Non-pigmented ciliary epithelial cell (primary cell): ENCODE data around the gene B9D1.

Source experiments
- DNase-seq: peaks from one replicate; pipeline ENCODE4 v3.0.0-alpha.2; 2010; ENCODE audit warnings: low read depth

B9D1 gene

DNA sequence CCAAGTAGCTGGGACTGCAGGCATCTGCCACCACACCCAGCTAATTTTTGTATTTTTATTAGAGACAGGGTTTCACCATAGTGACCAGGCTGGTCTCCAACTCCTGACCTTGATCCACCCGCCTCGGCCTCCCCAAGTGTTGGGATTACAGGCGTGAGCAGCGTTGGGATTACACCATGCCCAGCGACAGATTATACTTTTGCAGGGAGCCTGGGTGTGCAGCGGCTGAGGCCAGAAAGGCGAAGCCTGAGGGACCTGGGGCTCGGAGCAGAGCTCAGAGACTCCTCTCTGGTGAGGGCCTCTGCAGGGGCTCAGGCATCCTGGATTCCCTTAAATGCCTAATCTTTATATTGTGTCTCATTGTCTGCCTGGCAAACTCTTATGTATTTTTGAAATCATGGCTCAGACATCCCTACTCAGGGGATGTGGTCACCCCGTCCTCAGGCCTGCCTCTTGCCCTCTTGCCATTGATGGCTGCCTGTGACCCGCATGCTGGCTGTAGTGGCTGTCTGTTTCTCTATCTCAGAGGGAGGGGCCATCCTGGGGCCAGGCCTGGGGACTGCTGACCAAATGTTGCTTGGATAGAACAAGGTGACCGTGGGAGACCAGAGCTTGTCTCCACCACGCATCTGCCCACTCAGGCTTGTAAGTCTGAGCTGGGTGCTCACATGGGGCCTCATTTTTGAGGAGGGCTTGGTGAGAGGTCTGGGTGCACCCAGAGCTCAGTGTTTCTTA is 42.6 kb downstream of the B9D1 start:
- no peak for DNase-seq

DNA sequence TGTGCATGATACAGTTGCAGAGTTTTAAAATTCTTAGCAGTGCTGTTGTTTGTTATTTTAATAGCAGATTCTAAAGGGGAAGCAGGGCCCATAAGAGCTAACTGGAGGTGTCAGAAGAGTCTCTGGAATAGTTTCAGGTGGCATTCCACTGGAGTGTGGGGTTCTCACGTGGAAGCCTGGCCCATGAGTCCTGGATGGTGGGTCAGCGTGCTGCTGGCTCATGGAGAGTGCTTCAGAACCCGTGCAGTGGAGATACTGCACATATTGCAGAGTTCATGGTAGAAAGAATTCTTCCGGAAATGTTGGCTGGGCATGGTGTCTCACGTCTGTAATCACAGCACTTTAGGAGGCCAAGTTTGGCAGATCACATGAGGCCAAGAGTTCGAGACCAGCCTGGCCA is 43.9 kb downstream of the B9D1 start:
- no peak for DNase-seq

DNA sequence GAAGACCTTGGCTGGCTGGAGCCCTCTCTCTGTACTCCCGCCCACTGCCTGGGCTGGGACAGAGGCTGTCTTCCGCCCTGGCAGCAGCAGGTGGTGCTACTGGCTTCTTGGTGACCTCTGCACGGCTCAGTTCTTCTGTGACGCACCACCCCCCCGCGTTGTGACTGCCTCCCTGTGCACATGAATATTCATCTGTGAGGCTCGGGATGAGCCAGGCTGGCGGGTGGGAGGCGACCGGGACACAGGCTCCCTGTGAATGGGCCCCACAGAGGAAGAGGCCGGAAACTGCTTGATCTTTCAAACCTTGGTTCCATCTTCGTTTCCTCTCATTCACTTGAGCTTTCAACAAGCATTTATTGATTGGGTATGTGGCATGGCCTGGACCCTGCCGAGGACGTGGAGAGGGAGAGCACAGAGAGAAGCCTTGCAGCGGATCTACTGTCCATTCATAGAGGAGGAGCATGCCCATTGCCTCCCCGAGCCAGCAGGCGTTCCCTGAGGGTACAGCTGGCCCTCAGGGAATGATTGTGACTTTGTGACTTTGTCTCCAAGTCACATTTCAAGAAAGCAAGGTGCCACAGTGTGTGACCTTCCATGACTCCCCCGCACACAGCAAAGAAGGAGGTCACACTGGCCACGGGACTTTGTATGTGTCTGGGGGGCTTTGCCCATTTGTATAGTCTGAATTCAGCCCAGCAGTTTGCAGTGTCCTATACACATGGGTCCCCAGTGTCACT is 45.0 kb downstream of the B9D1 start:
- DNase-seq, result peak; percentile 67

DNA sequence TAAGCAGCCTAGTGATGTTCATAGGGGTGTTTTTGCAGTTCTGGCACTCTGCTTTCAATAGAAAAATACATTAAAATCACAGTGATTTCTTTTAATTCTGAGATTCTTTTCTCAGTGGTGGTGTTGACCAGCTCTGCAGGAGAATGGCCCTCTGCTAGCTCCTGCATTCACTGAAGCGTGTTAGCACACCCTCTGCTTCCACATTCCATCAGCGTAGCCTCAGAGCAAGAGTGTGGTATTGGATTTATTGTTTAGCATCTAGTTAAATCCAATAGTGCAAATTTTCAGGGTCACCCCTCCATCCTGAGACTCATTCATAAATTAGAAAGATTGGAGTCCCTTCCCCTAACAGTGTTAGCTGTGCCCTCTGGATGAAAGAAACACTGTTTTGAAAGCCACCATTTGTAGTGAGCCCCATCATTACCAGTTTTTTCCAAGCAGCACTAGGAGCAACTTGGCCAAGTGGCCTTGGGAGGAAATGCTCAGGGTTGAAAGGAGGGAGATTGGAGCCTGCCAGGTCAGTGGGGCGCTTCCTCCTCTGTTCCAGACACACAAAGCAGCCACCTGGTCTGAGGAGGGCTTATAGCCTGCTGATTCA is 45.7 kb downstream of the B9D1 start:
- DNase-seq, result no peak

DNA sequence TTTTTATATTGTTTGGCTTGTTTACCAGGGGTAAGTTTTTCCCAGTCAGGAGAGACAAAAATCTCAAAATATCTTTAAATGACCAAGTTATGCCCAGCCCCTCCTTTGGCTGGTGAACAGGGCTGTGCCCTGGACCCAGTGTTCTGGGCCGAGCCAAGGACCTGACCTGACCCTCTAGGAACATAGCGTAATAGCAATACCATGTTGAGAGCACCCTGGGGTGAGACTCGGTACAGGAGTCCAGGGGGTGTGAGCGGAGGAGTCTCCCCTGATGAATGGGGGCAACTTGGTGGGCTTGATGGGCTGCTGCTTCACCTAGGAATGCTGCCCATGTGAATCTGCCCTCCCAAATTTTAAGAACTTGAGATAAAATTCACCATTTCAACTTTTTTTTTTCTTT is 47.4 kb downstream of the B9D1 start:
- no peak for DNase-seq

DNA sequence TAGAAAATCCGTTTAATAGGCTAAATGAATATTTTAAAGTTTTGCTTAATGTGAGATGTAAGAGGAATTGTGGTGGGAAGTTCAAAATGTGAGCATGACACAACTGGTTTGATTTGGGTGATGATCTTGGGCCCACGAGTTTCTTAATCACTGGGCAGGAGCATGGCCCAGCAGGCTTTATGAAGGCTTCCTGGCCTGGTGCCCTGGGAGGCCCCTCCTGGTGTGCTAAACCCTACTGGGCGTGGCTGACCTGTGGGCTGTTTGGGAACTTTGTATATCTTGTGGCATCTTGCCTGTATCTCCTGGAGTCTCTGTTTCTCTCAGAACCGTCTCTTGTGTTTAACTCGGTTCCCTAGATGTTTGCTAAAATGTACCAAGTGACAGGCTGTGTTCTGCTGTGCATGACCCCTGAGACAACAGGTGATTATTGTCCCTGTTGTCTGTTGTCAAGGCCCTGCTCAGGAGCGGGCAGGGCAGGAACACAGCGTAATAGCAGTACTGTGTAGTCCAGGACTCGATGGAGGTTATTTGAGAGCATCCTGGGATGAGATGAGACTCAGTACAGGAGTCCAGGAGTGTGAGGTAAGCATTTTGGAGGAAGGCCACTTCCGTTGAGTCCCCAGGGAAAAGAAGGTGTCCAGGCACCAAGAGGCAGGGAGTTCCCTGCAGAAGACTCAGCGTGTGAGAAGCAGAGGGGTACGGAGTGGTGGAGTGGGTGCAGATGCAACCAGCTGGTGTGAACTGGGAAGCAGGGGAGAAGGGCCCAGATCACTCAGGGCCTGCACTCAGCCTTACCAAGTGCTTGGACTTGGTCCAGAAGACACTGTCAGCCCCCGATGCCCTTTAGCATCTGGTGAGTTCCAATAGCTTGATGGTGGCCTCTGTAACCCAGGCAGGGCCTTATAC is 48.5 kb downstream of the B9D1 start:
- DNase-seq, result no peak

DNA sequence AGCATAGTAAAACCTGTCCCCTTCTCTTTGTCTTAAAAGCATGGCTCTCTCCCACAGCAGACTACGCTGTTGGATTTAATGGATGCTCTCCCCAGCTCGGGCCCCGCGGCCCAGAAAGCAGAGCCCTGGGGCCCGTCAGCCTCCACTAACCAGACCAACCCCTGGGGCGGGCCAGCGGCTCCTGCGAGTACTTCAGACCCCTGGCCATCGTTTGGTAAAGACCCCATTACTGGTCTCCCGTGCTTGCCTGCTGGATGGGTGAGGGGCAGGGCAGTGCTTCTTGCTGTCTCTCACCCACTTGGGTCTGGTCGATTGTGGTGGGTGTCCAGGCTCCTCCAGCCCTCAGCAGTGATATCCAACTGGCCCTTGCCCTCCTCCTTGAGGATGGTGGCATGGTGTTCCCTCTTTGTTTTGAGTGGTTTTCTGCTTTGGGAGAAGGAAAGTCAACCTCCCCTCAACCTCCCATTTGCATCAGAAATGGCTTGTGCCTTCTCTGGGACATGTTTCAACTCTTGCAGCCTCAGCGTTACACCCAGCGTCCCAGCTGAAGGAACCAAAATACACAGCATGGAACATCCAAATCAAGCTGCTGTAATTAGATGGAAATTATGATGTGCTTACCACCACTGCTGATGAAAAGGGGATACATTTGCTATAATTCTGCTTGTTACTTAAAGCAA is 49.3 kb downstream of the B9D1 start:
- no peak for DNase-seq

DNA sequence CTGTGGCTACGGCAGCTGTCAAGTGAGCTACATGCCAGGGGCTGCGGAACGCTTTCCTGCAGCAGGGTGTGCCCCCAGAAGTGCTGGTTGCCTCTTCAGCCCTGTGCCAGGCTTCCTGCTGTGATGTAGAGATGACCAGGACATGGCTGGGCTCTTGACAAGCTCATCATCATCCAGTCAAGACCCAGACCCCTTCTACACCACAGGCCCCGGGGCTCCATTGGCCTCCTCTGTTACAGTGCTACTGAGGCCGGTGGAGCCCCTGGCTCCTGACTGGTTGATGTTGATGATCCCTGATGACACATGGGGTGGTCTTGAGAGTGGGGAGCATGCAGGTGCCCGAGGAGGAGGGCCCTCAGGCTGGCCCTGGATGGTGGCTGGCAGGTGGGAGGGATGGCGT is 50.1 kb downstream of the B9D1 start:
- no peak for DNase-seq

DNA sequence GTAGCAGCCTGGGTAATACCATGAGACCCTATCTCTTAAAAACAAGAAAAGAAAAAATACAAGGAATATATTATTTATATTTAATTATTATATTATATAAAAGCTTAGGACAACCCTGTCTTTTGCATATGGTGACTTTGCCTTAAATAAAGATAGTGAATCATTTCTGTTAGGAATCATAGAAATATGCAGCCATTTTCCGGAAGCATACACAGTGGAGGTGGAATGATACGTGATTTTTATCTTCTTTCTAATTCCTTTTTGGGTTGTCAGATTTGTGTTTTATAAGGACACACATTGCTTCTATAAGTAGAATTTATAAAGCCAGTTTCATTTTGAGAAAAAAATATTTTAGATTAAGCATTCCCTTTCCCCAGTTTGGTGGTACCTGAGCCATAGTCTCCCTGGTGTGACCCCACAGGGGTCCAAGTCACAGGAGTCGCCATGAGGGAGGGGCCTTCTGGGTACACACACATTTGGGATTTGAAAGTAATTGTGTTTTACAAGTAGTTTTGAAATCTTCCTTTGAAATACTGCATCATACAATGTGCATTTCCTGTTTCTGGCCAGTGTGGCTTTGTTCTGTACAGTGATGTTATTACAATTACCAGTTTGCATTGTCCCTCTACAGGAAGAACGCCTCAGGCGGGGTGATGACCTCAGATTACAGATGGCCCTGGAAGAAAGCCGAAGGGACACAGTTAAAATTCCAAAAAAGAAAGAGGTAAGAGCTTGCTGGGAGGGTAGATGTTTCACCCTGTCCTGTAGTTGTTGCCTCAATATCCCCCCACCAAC is 50.9 kb downstream of the B9D1 start:
- DNase-seq, result no peak

DNA sequence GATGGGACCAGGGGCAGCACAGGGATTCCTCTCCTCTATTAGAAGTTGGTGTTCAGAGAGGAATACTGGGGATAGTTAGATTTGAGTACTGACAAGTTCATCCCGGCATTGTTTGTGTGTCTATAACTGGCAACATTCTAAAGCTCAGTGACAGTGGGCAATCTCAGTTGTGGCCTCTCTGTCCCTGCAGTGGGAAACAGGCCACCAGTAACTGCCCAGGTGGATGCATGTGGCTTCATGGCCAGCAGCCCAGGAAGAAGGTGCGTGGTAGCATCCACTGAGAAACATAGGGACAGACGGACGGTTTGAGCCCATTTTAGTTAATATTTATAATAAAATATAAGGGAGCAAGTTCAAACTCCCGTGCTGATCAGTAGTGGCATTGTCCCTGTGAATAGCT is 51.5 kb downstream of the B9D1 start:
- DNase-seq, result no peak

DNA sequence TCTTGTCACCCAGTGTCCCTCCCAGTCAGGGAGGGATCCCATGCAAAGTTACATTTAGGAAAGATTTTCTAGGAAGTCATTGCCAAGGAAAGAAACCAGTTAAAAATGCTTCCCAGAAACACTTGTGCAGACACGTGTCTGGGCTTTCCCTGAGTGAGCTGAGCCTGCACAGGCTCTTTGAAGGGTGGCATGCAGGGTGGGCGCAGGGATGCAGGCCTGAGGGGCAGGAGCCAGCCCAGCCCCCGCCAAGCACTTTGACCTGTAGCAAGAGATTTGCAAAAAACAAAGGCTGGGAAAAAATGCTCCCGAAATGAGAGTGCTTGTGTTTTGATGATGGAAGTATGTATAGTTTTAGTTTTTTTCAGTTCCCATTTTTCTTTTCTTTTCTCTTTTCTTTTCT is 52.4 kb downstream of the B9D1 start:
- no peak for DNase-seq

DNA sequence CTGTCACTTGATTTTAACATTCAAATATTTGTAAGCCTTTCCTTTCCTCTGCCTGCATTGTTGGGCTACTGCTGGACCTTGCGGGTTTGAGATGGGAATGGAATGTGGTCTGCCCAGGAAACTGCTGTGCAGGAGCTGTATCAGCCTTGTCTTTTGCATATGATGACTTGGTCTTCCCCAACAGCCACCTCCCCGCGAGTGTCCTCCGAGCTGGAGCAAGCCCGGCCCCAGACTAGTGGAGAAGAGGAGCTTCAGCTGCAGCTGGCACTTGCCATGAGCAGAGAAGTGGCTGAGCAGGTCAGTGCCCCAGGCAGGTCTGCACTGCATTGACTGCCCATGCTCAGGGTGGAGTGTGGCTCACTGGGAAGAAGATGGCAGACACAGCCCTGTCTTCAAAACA is 52.8 kb downstream of the B9D1 start:
- DNase-seq, result no peak

DNA sequence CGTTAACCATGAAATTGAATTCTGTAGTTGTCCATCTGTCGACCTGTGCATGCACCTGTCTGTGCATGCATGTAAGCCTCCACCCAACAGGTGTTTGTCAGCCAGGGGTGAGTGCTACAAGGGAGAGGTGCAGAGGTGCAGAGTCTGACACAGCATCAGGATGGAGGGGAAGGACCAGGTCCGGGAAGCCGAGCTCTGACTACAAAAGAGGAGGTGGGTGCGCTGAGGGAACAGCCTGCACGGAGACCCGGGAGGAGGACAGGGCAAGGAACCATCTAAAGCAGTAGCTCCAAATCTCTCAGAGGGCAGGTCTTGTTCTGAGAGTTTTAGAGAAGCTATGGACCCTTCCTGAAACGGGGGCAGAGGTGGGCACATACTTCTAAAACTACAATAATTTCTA is 54.1 kb downstream of the B9D1 start:
- no peak for DNase-seq

DNA sequence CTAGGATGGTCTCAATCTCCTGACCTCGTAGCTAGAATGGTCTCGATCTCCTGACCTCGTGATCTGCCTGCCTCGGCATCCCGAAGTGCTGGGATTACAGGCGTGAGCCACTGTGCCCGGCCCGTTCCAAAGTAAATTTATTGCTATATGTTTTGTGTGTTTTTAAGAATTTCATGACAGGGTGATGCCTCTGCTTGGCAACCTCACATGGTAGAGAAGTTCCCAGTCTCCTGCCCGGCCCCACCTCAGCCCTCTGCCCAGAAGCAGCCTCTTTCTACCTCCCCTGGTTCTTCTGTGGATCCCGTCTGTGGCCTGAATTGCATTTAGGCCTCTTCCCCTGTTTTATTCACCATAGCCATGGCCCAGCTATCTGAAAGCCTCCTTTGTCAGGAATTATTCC is 55.0 kb downstream of the B9D1 start:
- no peak for DNase-seq

DNA sequence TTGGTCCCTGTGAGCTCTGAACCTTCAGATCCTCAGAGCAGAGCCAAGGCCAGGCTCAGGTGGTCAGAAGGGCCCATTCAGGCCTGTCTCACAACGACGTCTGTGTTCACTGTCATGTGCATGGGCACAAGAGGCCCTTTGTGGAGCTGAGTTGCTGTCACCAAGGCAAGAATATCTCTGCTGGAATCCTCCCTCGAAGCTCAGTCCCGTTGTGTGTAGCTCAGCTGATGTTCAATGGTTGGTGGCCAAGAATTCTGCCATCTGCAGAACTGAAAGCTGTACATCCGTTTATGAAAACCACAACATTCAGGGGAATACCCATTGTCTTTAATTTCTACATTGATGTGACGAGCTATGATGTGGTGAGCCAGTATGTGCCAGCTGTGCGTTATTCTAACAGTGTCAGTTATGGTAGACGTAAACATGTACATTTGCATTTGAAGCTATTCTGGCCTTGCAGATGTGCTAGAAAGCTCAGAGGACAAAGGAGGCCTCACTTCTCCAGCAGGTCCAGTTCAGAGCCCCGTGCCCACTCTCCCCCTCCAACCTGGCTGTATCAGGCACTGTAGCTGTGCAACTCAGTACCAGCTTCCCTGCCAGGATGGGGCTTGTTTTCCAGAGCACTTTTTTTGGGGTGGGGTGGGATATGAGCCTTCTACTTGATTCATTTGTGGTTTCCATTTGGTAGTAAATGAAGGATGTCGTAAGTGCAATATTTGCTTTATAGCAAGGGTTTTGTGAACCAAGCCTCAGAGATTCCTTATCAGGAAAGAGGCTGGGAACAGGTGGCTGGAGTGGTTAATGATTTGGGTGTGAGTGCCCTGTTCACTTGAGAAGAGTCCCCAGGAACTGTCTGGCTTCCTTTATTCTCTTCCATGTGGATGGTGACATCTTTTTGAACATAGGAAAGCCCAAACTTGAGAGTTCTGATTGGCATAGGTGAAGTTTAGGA is 56.1 kb downstream of the B9D1 start:
- DNase-seq, result no peak

DNA sequence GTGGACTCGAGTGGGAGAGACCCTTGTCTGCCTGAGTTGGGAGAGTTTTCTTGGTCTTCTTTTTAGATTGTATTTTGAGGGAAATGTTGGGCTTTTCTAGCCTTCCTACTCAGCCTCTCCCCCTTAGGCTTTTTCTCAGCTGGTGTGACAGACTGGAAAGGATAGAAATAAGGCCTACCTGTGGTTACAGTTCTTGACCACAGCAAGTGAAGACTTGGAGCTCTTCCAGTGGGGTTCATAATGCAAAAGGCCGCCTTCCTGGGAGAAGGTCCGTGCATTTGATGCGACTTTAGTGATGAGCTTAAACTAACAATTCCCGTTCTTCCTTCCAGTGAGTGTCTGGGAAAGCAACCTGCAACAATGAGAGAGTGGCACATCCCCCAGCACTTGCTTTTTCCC is 56.8 kb downstream of the B9D1 start:
- DNase-seq, result no peak

DNA sequence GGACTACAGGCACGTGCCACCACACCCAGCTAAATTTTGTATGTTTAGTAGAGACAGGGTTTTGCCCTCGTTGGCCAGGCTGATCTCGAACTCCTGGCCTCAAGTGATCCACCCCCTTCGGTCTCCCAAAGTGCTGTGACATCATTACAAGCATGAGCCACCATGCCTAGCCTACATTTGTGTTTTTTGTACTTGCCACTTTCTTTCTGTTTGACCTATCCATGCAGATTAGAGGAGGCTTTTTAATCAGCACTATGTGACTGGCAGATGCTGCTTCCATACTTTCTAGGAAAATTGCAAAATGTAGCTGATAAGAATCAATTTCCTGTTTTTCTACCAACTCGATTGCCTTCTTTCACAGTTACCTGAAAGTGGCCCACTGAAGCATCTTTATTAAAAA is 57.3 kb downstream of the B9D1 start:
- DNase-seq, result no peak

DNA sequence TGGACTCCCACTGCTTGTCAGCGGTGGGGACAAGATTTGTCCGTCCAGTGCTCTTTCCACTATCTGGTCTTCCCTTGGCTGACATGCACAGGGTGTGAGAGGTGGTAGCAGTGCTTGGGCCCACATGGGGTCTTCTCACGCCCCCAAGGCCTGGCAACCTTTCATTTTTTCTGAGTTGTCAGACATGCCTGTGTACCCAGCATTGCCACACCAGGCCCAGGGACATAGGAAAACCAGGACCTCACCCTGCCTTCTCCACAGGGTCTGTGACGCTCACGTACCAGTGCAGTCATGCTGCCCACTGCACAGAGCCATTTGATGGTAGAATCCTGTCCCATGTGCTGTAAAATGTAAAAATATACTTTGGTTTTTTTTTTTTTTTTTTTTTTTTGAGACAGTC is 57.8 kb downstream of the B9D1 start:
- DNase-seq, result no peak

DNA sequence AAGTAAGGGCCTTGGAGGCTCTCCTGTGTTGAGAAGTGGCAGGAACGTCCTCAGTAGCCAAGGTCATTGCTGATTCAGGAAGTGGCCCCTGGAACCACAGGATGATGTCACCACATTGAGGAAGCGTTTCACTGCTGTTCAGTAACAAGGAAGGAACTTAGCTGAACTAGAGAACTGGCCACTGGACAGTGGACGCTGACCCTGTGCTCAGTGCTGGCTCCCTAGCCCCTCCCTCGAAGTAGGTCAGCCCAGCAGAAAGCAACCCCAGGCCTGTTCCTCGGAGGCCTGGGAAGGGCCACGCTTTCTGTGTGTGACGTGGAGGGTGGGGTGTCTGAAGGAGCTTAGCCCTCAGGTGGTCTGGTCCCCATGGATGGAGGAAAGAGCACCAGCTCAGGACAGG is 58.3 kb downstream of the B9D1 start:
- DNase-seq, result no peak

DNA sequence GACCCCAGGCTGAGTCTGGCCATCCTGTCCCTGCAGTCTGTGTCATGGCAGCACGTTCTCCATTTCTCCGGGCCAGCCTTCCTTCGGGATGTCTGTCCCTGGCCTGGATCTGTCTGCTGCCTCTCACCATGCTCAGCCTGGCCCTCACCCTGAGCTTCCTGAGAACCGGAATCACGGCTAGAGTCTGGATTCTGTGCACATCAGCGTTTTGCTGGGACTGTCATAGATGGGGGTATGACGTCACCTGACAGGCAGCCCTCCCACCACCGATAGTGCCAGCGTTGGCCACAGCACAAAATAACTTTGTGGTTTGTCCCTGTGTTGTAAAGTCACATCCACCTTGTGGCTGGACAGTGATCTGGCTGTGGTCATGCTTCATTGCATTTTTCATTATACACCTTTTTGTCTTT is 59.2 kb downstream of the B9D1 start:
- DNase-seq, result no peak
